ENCODE results near the gene COA5.

COA5 gene

GRCh38 chr2:98608116-98608961 is at the start of gene COA5, which contains the start of gene UNC50:
Gene COA5, minus strand, starts transcription at chr2:98608512. Its CDS starts 107 bp downstream, at chr2:98608405.
Gene UNC50, plus strand, starts transcription at chr2:98608589. Its CDS starts 1,171 bp downstream, at chr2:98609760.
- peak within 1 kb of the TSS; percentile 85 to 88 for H3K4me3 ChIP-seq (replicated peaks in 1 of 2; ENCODE audit: low read depth in 2 of 2, low read length in 2 of 2)
- TF ChIP-seq CTCF (IDR thresholded peaks at IDR 0.05; ENCODE audit: low read depth, low read length) = no peak
- peak; percentile 92 to 94 for DNase-seq (ENCODE audit: low read depth in 2 of 2)

GRCh38 chr2:98656800-98657199 is 48.5 kb upstream of the COA5 start:
- DNase-seq (ENCODE audit: low read depth in 2 of 2) = no peak
- no peak for TF ChIP-seq CTCF (IDR thresholded peaks at IDR 0.05; ENCODE audit: low read depth, low read length)
- H3K4me3 ChIP-seq (replicated peaks in 1 of 2; ENCODE audit: low read depth in 2 of 2, low read length in 2 of 2) = no peak overlapping the region

- DNase-seq (ENCODE audit: low read depth in 2 of 2) = no peak
- TF ChIP-seq CTCF (IDR thresholded peaks at IDR 0.05; ENCODE audit: low read depth, low read length) = no peak
- H3K4me3 ChIP-seq (replicated peaks in 1 of 2; ENCODE audit: low read depth in 2 of 2, low read length in 2 of 2) = no peak overlapping the region
These were observed 46.6 kb upstream of the COA5 start for GRCh38 chr2:98654699-98655495.

- H3K4me3 ChIP-seq (replicated peaks in 1 of 2; ENCODE audit: low read depth in 2 of 2, low read length in 2 of 2) = no peak overlapping the region
- no peak for TF ChIP-seq CTCF (IDR thresholded peaks at IDR 0.05; ENCODE audit: low read depth, low read length)
- DNase-seq (ENCODE audit: low read depth in 2 of 2) = no peak
These were observed 42.7 kb upstream of the COA5 start for GRCh38 chr2:98650998-98651397.

- no peak overlapping the region for H3K4me3 ChIP-seq (replicated peaks in 1 of 2; ENCODE audit: low read depth in 2 of 2, low read length in 2 of 2)
- DNase-seq (ENCODE audit: low read depth in 2 of 2) = no peak
- TF ChIP-seq CTCF (IDR thresholded peaks at IDR 0.05; ENCODE audit: low read depth, low read length) = no peak
These were observed 41.7 kb upstream of the COA5 start for GRCh38 chr2:98649992-98650375.

GRCh38 chr2:98649135-98649991 is 41.1 kb upstream of the COA5 start:
- peak; percentile 86 to 87 for DNase-seq (ENCODE audit: low read depth in 2 of 2)
- H3K4me3 ChIP-seq (replicated peaks in 1 of 2; ENCODE audit: low read depth in 2 of 2, low read length in 2 of 2) = no peak overlapping the region
- TF ChIP-seq CTCF (IDR thresholded peaks at IDR 0.05; ENCODE audit: low read depth, low read length) = peak; percentile 100
